ENCODE data around the gene TNS2.
"Not testable (repeated sequence)": the region's sequence is repeated elsewhere in the genome, so short reads cannot be mapped to it uniquely, and the experiment has no call there.

TNS2 gene

DNA sequence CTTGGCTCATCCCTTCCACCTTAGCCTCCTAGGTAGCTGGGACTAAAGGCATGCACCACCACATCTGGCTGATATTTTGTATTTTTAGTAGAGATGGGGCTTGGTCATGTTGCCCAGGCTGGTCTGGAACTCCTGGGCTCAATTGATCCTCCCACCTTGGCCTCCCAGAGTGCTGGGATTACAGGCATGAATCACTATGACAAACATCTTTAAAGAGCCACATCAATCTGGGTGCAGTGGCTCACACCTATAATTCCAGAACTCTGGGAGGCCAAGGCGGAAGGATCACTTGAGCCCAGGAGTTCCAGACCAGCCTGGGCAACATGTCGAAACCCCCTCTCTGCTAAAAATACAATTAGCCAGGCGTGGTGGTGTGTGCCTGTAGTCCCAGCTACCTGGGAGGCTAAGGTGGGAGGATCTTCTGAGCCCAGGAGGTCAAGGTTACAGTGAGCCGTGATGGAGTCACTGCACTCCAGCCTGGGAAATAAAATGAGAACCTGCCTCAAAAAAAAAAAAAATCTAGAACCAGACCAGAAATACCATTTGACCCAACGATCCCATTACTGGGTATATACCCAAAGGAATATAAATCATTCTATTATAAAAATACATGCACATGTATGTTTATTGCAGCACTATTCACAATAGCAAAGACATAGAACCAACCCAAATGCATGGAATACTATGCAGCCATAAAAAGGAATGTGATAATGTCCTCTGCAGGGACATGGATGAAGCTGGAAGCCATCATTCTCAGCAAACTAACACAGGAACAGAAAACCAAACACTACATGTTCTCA, 45.1 kb downstream of the TNS2 start:
- DNase-seq (ENCODE audit: low read depth): not testable (repeated sequence)

GRCh38 chr12:53095596-53095895, 45.7 kb downstream of the TNS2 start:
- not testable (repeated sequence) for DNase-seq (ENCODE audit: low read depth)

- DNase-seq (ENCODE audit: low read depth): no peak
These were observed 46.4 kb downstream of the TNS2 start for GRCh38 chr12:53096089-53096741.

GRCh38 chr12:53096759-53097158, 46.9 kb downstream of the TNS2 start:
- DNase-seq (ENCODE audit: low read depth): no peak

DNA sequence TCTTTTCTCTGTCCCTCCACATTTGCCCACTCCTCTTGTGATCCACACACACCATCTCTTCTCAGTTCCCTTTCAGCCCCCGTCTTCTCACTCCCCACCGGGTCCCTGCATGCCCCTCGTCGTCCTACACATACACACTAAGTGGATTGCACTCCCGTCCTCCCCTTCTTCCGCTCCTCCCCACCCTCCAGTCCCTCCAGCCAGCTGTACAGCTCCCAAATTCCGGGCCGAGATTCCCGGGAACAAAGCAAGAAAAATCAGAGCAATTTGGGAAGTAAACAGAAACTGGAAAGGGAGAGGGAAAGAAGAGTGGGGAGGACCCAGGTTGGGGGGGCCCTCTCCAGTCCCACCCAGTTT, 47.3 kb downstream of the TNS2 start:
- DNase-seq (ENCODE audit: low read depth): no peak

GRCh38 chr12:53097564-53098353, 47.9 kb downstream of the TNS2 start, which contains the start of gene IGFBP6:
Gene IGFBP6, plus strand, starts transcription at chr12:53097667. Its CDS starts 51 bp downstream, at chr12:53097718.
- DNase-seq (ENCODE audit: low read depth): peak; percentile 45

DNA sequence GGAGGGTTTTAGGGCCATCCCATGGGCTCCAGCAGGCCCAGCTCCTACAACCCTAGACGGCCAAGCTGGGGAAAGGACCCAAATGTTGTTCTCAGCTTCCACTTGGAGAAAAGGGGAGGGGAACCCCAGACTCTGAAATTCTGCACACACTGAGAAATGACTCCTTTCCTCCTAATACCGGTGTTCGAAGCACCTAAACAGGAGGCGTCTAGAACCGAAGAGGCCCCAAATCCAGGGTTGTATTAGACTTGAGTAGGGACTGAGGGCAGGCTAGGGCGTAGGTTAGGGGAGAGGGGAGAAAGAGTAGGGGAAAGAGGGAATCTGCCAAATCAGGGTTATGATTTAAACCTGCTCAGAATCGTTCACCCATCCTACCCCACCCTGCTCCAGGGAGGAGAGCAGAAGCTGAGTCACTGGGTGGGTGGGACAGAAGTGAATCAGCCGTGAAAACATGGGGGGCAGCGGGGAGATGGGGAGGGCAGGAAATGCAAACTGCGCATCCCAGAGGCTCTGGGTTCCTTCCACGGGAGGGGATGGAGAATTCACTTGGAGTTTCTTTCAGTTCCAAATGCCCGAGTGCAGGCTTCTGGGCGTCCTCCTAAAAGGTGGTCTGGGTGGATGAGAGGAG, 48.6 kb downstream of the TNS2 start:
- DNase-seq (ENCODE audit: low read depth): no peak

- peak; percentile 80 for DNase-seq (ENCODE audit: low read depth)
These were observed 49.4 kb downstream of the TNS2 start for GRCh38 chr12:53099071-53099882.

DNA sequence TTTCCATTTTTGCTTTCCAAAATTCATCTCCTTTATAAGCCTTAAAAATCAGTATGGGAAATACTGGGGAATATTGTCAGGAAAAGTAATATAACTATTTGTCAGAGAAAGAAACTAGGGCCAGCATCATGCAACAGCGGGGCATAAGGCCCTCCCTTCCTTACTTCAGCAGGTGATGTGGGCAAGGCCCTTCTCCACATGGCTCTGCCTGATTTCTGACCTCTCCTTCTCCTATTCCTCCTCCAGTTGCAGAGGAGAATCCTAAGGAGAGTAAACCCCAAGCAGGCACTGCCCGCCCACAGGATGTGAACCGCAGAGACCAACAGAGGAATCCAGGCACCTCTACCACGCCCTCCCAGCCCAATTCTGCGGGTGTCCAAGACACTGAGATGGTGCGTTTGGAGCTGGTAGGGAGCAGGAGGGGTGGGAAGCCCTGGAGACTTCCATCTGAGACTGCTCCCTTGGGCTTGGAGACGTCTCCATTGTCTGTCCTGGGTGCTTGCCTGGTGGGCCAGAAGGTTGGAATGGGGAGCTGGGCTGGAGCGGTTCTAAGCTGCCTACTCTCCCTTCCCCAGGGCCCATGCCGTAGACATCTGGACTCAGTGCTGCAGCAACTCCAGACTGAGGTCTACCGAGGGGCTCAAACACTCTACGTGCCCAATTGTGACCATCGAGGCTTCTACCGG, 50.7 kb downstream of the TNS2 start:
- no peak for DNase-seq (ENCODE audit: low read depth)

GRCh38 chr12:53101266-53101665, 51.4 kb downstream of the TNS2 start:
- DNase-seq (ENCODE audit: low read depth): no peak

- DNase-seq (ENCODE audit: low read depth): no peak
These were observed 52.3 kb downstream of the TNS2 start for GRCh38 chr12:53101931-53102781.

- peak; percentile 37 for DNase-seq (ENCODE audit: low read depth)
These were observed 53.3 kb downstream of the TNS2 start, which contains the start of gene SOAT2 for GRCh38 chr12:53102883-53103807. Gene SOAT2, plus strand, starts transcription at chr12:53103486. Its CDS starts 92 bp downstream, at chr12:53103578.

DNA sequence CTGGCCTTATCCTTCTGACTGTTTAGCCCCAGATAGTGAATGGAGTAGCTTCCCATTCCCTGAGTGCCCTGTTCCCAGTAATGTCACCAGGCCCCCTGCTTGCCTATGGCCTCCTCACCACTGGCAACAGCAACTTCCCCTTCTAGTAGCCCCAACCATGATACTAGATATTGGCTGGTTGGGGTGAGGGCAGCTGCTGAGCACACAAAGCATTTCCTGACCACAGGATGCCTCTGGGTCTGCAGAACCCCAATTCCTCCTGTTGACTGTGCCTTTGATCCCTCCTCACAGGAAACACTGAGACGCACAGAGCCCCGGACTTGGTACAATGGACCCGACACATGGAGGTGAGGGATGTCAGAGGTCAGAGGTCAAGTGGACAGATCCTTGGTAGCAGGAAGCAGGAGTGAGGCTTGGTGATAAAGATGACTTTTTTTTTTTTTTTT, 54.0 kb downstream of the TNS2 start:
- no peak for DNase-seq (ENCODE audit: low read depth)

DNA sequence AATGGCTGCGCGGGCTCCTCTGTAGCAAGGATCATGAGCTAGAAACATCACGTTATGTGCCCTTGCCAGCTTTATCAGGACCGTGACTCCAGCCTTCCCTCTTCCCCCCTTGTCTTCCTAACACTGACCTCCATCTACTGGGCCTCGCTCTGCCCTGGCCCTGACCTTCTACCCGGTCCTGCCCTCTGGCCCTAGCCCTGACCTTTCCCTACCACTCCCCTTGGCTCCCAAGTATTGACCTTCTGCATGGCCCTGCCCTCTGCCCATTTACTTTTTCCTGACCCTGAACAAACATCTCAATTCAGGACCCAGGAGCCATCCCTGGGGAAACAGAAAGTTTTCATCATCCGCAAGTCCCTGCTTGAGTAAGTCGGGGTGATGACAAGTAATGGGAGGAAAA, 55.4 kb downstream of the TNS2 start:
- DNase-seq (ENCODE audit: low read depth): no peak

GRCh38 chr12:53105712-53106439, 56.0 kb downstream of the TNS2 start:
- DNase-seq (ENCODE audit: low read depth): no peak

GRCh38 chr12:53107122-53107521, 57.3 kb downstream of the TNS2 start:
- DNase-seq (ENCODE audit: low read depth): no peak

- DNase-seq (ENCODE audit: low read depth): not testable (repeated sequence)
These were observed 62.6 kb downstream of the TNS2 start for GRCh38 chr12:53112431-53112830.

DNA sequence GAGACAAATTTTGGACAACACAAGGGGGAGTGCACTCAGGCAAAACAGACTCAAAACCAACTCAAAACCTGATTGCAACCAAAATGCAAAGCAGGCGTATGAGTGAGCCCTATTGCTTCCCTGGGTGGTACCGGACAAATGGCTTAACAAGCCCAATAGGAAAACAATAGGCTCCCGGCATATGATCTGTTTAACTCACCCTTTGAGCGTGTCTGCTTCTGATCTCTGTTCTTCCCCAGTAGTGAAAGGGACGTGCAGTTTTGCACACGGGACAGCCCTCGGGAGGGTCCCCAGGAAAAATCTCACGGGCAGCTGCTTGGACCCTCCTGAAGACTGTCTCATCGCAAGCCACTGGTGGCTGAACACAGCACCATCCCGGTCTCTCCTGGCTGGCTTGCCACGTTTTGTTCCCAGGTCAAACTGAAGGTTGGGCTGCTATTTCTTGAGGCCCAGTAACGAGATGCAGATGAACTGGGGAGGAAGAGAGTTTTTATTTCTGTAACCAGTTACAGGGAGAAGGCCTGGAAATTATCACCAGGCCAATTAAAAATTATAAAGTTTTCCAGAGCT, 63.4 kb downstream of the TNS2 start:
- no peak for DNase-seq (ENCODE audit: low read depth)

Measured in activated T-helper 1 cell treated with Interleukin-2 at 50 U/mL for 16 hours (primary cell).